Neutrophil (primary cell): ENCODE data around the gene MYO1E.

Source experiments
- H3K27ac ChIP-seq: fragments of 200-600 bp; sonication (generic); 2 replicates; pipeline ENCODE4 v1.5.1; 2016; ENCODE audit warnings: mild to moderate bottlenecking, moderate library complexity
- H3K27me3 ChIP-seq: fragments of 200-600 bp; sonication (generic); 2 replicates; pipeline ENCODE4 v1.6.0; 2016; ENCODE audit warnings: mild to moderate bottlenecking
- H3K36me3 ChIP-seq: fragments of 200-600 bp; sonication (generic); 2 replicates; pipeline ENCODE4 v1.5.1; 2017
- H3K4me1 ChIP-seq, 2 experiments: fragments of 200-600 bp in 1 of 2; sonication (generic) in 1 of 2; 1 replicate in 1 of 2; 2 replicates in 1 of 2; pipeline versions ENCODE4 v1.5.1 to v1.6.1; 2013 to 2016; ENCODE audit warnings: low read depth in 1 of 2, low read length in 1 of 2, mild to moderate bottlenecking in 1 of 2, moderate library complexity in 1 of 2; ENCODE audit not compliant: control insufficient read depth in 1 of 2, insufficient read depth in 1 of 2
- H3K4me3 ChIP-seq, 2 experiments: fragments of 200-600 bp in 1 of 2; sonication (generic) in 1 of 2; 1 replicate in 1 of 2; 2 replicates in 1 of 2; pipeline ENCODE4 v1.5.1; 2013 to 2016; ENCODE audit warnings: low read depth in 1 of 2, low read length in 1 of 2, mild to moderate bottlenecking in 1 of 2, moderate library complexity in 1 of 2
- H3K9me3 ChIP-seq: fragments of 200-600 bp; sonication (generic); 2 replicates; pipeline ENCODE4 v1.5.1; 2016
- TF ChIP-seq, protein P1 (sequence below): fragments of 200-600 bp; sonication (generic); IDR thresholded peaks from 2 replicates; pipeline ENCODE4 v1.5.1; 2016; ENCODE audit warnings: antibody characterized with exemption

MYO1E gene

DNA sequence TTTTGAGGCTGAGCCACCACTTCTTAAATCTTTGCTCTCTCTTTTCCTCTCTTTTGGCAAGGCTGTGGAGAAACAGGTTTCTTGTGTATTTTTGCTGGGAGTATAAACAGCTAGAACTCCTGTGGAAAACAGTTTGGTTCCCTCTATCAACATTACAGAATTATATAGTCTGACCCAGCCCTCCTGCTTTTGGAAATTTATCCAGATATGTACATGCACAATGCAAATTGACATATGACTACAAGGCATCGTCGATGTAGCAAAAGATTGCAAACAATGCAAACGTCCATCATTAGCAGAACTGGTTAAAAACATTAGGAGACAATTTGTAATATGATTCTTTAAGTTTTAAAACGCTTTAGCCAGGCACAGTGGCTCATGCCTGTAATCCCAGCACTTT is 12.5 kb upstream of the MYO1E start:
- H3K27me3 ChIP-seq: no peaks in the 10 kb centered on the region
- no peaks in the 10 kb centered on the region for H3K4me1 ChIP-seq
- H3K9me3 ChIP-seq: no peaks in the 10 kb centered on the region
- TF ChIP-seq, protein P1, sequence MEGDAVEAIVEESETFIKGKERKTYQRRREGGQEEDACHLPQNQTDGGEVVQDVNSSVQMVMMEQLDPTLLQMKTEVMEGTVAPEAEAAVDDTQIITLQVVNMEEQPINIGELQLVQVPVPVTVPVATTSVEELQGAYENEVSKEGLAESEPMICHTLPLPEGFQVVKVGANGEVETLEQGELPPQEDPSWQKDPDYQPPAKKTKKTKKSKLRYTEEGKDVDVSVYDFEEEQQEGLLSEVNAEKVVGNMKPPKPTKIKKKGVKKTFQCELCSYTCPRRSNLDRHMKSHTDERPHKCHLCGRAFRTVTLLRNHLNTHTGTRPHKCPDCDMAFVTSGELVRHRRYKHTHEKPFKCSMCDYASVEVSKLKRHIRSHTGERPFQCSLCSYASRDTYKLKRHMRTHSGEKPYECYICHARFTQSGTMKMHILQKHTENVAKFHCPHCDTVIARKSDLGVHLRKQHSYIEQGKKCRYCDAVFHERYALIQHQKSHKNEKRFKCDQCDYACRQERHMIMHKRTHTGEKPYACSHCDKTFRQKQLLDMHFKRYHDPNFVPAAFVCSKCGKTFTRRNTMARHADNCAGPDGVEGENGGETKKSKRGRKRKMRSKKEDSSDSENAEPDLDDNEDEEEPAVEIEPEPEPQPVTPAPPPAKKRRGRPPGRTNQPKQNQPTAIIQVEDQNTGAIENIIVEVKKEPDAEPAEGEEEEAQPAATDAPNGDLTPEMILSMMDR: no peak
- H3K36me3 ChIP-seq: no peaks in the 10 kb centered on the region
- no peak overlapping the region for H3K4me3 ChIP-seq
- H3K27ac ChIP-seq: no peak overlapping the region

DNA sequence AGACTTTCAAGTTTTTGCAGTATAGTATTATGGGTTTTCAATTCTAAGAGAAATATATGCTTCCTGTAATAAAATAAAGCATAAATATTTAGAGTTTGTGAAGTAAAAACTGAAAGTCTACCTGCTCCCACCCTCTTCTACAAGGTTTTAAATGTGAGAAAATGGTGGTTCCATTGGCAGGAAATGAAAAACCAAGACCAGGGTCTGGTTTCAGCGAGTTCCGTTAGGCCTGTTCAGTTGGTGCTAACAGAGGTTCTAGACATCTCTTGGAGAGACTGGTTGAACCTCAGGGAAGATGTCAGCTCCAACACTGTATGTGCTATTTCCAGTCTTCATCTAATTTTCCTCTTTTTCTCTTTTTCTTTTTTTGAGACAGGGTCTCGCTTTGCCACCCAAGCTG is 11.8 kb upstream of the MYO1E start:
- Histone ChIP-seq H3K9me3 (no peaks in the 10 kb centered on the region), H3K27me3 (no peaks in the 10 kb centered on the region), H3K4me1 (no peaks in the 10 kb centered on the region), H3K36me3 (no peaks in the 10 kb centered on the region), H3K4me3 (no peak overlapping the region), H3K27ac (no peak overlapping the region)
- TF ChIP-seq, protein P1: no peak

DNA sequence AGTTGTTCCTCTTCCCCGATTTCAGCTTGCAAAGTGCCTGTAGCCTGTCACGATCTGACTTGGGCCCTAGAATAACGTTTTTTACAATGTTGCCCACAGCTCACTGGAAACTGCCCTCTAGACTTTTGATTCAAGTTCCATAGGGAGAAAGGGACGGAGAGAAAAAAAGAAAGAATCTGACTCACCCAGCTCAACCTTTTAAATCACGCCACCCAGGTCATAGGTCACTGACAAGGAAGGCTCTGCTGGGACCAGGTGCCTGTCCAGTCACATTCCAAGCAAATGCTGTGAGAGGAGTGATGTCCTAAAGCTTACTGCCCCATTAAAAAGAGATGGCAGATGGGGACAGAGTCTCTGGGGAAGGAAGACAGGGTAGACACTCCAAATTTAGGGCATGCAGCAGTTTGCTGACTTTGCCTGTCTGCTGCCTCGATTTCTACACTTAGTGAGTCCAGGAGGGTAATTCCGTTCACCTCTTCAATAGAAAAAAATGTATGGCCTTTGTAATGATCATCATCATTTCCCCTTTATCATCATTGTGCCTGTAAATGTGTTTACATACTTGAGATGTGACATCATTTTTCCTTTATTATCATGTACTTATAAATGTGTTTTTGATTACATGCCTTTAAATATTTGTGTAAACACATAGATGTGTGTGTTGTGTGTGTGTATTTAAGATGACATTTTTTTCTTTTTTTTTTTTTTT is 8.4 kb upstream of the MYO1E start:
- H3K27ac ChIP-seq: no peak overlapping the region
- no peaks in the 10 kb centered on the region for H3K4me1 ChIP-seq
- H3K9me3 ChIP-seq: no peaks in the 10 kb centered on the region

DNA sequence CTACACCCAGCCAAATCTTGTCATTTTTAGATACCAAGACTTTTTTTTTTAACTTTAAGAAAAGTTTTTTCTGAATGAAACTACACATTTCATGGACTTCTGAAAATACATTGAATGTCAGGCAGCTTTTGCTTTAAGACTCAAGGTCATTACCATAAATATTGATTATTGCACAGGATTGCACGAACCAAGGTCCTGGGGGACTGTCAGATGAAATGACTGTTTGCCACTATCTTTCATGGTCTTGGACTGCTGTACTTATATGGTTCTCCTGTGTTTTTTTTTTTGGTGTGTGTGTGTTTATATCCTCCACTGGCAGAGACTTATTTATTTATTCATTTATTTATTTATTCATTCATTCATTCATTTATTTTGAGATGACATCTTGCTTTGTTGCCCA is 6.9 kb upstream of the MYO1E start:
- Histone ChIP-seq H3K4me3 (no peak overlapping the region), H3K27ac (no peak overlapping the region), H3K4me1 (no peaks in the 10 kb centered on the region), H3K36me3 (no peaks in the 10 kb centered on the region), H3K27me3 (peaks cover 21% of the 10 kb centered on the region), H3K9me3 (no peaks in the 10 kb centered on the region)
- TF ChIP-seq, protein P1: no peak

More for the DNA sequence above, 8.4 kb upstream of the MYO1E start:
- TF ChIP-seq, protein P1: no peak
- no peak overlapping the region for H3K4me3 ChIP-seq
- H3K36me3 ChIP-seq: no peaks in the 10 kb centered on the region
- peaks cover 7% of the 10 kb centered on the region for H3K27me3 ChIP-seq

DNA sequence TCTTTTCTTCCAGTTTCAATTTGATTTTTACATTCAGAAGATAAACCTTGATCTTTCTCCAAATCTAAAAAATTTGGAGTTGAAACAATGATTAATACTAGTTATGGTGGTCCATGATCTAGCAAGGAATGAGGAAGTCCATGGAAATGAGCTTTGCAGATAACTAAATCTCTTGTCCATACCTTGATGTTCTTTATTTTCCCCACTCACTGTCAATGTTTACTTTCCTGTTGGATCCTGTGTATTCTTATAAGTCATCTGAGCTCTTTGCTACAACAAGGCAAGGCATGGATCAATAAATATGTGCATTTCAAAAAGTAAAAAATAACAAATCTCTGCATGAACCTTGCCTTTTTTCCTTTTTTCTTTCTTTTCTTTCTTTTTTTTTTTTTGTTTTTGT is 6.2 kb upstream of the MYO1E start:
- Histone ChIP-seq H3K4me3 (no peak overlapping the region), H3K4me1 (no peaks in the 10 kb centered on the region), H3K36me3 (no peaks in the 10 kb centered on the region), H3K27ac (no peak overlapping the region), H3K27me3 (peaks cover 27% of the 10 kb centered on the region), H3K9me3 (no peaks in the 10 kb centered on the region)
- TF ChIP-seq, protein P1: no peak
